ENCODE results near the gene TESPA1.

DNA sequence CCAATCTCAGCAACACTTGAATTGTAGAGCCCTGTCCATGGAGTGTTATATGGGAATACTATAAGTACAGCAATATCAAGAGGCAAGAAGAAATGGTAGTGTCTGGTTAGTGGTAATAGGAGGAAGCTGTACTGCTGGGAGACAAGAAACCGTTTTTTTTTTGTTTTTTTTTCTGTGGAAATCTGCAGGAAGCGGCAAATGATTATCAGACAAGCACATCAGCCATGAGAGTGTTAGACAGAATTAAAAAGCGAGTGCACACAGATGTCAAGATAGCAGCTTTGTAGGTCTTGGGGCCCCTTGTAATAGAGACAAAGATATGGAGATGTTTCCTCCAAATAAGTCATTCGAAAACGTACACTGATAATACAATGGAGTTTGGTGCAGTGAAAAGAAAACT, 6.7 kb downstream of the TESPA1 start:
- TF ChIP-seq, protein P1, sequence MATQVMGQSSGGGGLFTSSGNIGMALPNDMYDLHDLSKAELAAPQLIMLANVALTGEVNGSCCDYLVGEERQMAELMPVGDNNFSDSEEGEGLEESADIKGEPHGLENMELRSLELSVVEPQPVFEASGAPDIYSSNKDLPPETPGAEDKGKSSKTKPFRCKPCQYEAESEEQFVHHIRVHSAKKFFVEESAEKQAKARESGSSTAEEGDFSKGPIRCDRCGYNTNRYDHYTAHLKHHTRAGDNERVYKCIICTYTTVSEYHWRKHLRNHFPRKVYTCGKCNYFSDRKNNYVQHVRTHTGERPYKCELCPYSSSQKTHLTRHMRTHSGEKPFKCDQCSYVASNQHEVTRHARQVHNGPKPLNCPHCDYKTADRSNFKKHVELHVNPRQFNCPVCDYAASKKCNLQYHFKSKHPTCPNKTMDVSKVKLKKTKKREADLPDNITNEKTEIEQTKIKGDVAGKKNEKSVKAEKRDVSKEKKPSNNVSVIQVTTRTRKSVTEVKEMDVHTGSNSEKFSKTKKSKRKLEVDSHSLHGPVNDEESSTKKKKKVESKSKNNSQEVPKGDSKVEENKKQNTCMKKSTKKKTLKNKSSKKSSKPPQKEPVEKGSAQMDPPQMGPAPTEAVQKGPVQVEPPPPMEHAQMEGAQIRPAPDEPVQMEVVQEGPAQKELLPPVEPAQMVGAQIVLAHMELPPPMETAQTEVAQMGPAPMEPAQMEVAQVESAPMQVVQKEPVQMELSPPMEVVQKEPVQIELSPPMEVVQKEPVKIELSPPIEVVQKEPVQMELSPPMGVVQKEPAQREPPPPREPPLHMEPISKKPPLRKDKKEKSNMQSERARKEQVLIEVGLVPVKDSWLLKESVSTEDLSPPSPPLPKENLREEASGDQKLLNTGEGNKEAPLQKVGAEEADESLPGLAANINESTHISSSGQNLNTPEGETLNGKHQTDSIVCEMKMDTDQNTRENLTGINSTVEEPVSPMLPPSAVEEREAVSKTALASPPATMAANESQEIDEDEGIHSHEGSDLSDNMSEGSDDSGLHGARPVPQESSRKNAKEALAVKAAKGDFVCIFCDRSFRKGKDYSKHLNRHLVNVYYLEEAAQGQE (IDR thresholded peaks at IDR 0.05; ENCODE audit: insufficient read depth in 1 of 2, low read depth in 2 of 2, low read length in 2 of 2): no peak
- no peak for TF ChIP-seq TAF1 (IDR thresholded peaks at IDR 0.05; ENCODE audit: borderline replicate concordance, insufficient read depth, low read length)
- TF ChIP-seq SIN3A (IDR thresholded peaks at IDR 0.05; ENCODE audit: borderline replicate concordance, insufficient read depth, low read length): no peak
- no peak for TF ChIP-seq POLR2AphosphoS5 (IDR thresholded peaks at IDR 0.05; ENCODE audit: low read depth, low read length)

Measured in PFSK-1 (cell line).